ENCODE results near the gene RSL24D1.
A peak's percentile ranks its signal among the peaks of the same experiment; 100 is the strongest.

RSL24D1 gene

DNA sequence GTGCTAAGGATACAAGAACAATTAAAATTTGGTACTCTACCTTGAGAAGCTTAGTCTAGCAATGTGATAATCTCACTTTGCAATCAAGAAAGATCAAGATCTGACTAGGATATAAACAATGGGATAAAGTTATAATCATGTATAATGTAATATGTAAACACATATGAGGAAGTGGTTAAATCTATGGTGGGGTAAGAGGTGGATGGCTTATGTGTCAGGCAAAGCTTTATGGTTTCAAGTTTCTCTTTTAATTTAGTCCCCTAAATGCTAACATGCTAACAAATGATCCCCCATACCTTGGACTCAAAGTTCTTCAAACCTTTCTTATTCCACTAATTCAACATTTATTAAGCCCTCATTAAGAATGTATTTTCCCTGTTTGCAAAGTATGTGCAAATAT is 2.5 kb downstream of the RSL24D1 start:
- DNase-seq (ENCODE audit: low read depth), result no peak
- TF ChIP-seq, protein P1, sequence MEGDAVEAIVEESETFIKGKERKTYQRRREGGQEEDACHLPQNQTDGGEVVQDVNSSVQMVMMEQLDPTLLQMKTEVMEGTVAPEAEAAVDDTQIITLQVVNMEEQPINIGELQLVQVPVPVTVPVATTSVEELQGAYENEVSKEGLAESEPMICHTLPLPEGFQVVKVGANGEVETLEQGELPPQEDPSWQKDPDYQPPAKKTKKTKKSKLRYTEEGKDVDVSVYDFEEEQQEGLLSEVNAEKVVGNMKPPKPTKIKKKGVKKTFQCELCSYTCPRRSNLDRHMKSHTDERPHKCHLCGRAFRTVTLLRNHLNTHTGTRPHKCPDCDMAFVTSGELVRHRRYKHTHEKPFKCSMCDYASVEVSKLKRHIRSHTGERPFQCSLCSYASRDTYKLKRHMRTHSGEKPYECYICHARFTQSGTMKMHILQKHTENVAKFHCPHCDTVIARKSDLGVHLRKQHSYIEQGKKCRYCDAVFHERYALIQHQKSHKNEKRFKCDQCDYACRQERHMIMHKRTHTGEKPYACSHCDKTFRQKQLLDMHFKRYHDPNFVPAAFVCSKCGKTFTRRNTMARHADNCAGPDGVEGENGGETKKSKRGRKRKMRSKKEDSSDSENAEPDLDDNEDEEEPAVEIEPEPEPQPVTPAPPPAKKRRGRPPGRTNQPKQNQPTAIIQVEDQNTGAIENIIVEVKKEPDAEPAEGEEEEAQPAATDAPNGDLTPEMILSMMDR (conservative IDR thresholded peaks at IDR 0.05; ENCODE audit: low read length), result no peak
- H3K4me3 ChIP-seq (ENCODE audit: low read length), result no peak overlapping the region

DNA sequence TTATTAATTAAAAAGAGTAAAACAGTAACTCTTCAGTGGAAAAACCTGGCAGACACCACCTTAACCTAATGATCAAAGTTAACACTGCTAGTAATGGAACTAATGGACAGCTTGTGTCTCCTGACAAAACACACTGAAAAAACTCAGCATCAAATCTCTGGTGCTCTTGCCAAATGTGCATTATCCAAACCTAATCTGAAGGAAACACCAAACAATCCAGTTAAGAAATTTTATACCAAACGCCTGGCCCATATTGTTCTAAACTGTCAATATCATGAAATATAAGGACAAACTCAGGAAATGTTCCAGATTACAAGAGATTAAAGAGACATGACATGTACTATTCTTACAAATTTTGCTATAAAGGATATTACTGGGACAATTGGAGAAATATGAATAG is 10.4 kb downstream of the RSL24D1 start:
- TF ChIP-seq, protein P1 (conservative IDR thresholded peaks at IDR 0.05; ENCODE audit: low read length), result no peak
- H3K4me3 ChIP-seq (ENCODE audit: low read length), result no peak overlapping the region
- DNase-seq (ENCODE audit: low read depth), result no peak

DNA sequence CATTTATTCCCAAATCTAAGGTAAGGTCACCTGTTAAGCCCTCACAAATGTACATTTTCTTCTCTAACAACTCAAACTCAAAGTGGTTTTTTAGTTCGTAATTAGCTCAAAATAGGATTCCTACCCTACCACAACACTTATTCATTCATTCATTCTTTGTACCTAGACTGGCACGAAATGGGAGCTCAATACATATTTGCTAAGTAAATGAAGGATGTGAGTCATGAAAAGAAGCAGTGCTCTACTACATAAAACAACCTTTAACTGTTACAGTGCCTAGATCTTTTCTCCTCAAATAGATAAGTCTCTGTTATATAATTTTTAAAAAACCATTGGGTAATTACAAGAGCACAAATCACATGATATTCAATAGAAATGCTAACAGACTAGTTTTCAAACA is 13.1 kb downstream of the RSL24D1 start:
- TF ChIP-seq, protein P1 (conservative IDR thresholded peaks at IDR 0.05; ENCODE audit: low read length), result no peak
- no peak overlapping the region for H3K4me3 ChIP-seq (ENCODE audit: low read length)
- no peak for DNase-seq (ENCODE audit: low read depth)

DNA sequence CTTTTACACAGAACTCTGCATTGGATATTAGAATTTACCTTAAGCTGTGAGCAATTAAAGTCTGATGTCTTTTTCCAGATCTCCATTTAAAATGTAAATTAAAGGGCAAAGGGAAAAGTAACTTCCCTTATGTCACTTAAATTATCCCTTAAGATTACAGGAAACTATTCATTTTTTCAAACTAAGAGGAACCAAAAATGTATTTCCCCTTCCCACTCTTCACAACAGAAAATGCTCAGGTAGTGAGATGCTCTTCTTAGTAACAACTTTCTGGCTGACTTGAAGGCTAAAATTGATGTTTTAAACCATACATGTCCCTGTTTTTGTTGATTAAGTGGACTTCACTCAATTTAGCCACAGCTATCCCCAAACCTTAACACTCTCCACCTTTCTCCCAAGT is 17.6 kb downstream of the RSL24D1 start:
- no peak overlapping the region for H3K4me3 ChIP-seq (ENCODE audit: low read length)
- TF ChIP-seq, protein P1 (conservative IDR thresholded peaks at IDR 0.05; ENCODE audit: low read length), result no peak
- no peak for DNase-seq (ENCODE audit: low read depth)

DNA sequence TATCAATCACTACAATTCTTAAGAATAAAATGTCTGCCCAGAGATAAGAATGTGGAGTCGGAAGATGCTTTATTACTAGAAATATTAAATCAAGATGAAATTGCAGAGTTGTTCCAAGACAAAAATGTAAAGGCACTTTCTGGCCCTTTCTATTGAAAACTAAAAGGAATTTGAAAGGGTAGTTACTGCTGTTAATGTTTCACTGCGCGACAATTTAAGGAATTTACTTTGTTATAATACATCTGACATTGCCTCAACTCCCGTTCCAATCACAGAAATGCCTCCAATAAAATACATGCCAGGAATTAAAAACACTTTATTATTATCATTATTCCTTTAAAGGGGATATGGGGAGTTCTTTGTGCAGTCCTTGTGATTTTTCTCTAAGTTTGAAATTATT is 26.4 kb downstream of the RSL24D1 start:
- TF ChIP-seq, protein P1 (conservative IDR thresholded peaks at IDR 0.05; ENCODE audit: low read length), result no peak
- no peak for DNase-seq (ENCODE audit: low read depth)
- no peak overlapping the region for H3K4me3 ChIP-seq (ENCODE audit: low read length)

DNA sequence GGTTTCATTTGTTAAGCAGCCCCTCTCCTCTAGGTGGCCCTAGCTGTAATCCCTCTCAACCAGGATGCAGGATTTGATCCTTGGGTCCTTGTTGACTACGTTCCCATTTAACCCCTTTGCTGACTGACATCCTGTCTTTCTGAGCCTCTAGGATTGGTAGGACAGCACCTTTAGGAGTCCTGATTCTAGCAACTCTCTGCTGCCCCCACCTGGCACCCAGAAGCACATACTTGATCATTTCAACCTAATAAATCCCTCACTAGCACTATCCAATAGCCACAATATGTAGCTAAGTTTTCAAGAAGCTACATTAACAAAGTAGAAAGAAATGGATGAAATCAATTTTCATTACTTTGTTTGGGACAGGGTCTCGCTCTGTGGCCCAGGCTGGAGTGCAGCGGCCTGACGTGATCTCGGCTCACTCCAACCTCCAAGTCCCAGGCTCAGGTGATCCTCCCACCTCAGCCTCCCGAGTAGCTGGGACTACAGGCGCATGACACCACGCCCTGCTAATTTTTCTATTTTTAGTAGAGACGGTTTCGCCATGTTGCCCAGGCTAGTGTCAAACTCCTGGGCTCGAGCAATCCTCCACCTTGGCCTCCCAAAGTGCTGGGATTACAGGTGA is 28.3 kb downstream of the RSL24D1 start:
- H3K4me3 ChIP-seq (ENCODE audit: low read length), result no peak overlapping the region
- TF ChIP-seq, protein P1 (conservative IDR thresholded peaks at IDR 0.05; ENCODE audit: low read length), result peak; percentile 84
- peak; percentile 57 for DNase-seq (ENCODE audit: low read depth)

DNA sequence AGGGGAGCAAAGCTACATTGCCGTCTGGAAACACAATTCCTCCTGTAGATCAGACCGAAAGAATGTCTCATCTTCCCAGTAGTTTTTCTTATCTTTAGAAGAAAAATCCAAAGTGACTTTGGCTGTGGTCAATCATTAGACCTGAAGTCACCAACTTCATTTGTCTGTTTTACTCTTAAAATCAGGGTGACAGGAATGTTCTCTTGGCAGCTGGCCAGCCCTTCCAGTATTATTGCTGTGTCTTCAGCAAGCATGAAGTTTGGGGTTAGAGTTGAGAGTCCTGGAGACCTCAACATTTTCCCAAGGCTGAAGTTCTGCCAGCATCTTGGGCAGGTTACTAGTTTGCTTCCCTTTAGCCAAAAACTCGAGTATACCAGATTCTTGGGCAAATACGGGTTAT is 32.5 kb downstream of the RSL24D1 start:
- H3K4me3 ChIP-seq (ENCODE audit: low read length), result no peak overlapping the region
- TF ChIP-seq, protein P1 (conservative IDR thresholded peaks at IDR 0.05; ENCODE audit: low read length), result no peak
- no peak for DNase-seq (ENCODE audit: low read depth)

All from AG10803 (cell line).